ENCODE measurements around the gene LRRC19.

GRCh38 chr9:27003426-27004077, 1.9 kb downstream of the LRRC19 start:
- TF ChIP-seq CTCF (IDR thresholded peaks at IDR 0.05) (no peak), EZH2 (IDR thresholded peaks at IDR 0.05; ENCODE audit: borderline replicate concordance, insufficient read depth, low read depth, low read length, poor library complexity, severe bottlenecking) (no peak)
